Measurements from ENCODE around the gene GEMIN7. TPM values are rescaled to one million over a fixed set of nuclear protein-coding genes. Genes with fewer than 3 reads are reported as not detected.

Gene GEMIN7
- total RNA-seq, 1 experiment from 2014 or later: 34.0 TPM

GRCh38 chr19:45100201-45100600 lies 21.1 kb downstream of the GEMIN7 start:
- H3K4me1 ChIP-seq (ENCODE audit: insufficient read depth, low read length, poor library complexity, severe bottlenecking): peaks cover 31% of the 10 kb centered on the region
- CTCF ChIA-PET: no interaction called here

GRCh38 chr19:45100846-45101252 lies 21.8 kb downstream of the GEMIN7 start:
- Histone ChIP-seq H3K4me3 (ENCODE audit: low read depth, low read length, poor library complexity, severe bottlenecking) (no peak overlapping the region), H3K4me1 (ENCODE audit: insufficient read depth, low read length, poor library complexity, severe bottlenecking) (peaks cover 31% of the 10 kb centered on the region), H3K9me3 (ENCODE audit: low read depth, low read length, poor library complexity, severe bottlenecking) (no peaks in the 10 kb centered on the region), H3K36me3 (ENCODE audit: insufficient read depth, low read length, poor library complexity, severe bottlenecking) (no peaks in the 10 kb centered on the region), H3K27ac (ENCODE audit: low read depth, low read length, poor library complexity, severe bottlenecking) (no peak overlapping the region), H3K27me3 (replicated peaks; ENCODE audit: insufficient read depth, low read depth, low read length, poor library complexity) (no peaks in the 10 kb centered on the region)
- intact Hi-C loops (cut with micrococcal nuclease; ENCODE audit: unreplicated experiment): no loop called here
- POLR2A ChIA-PET (ENCODE audit: low non-redundant PET): no interaction called here
- CTCF ChIA-PET: no interaction called here
- BruUV-seq (replicated peaks): no TSS peak
- no peak for TF ChIP-seq EZH2 (IDR thresholded peaks at IDR 0.05; ENCODE audit: borderline replicate concordance, low read depth, low read length, poor library complexity, severe bottlenecking)
- TF ChIP-seq CTCF (conservative IDR thresholded peaks at IDR 0.05; ENCODE audit: low read depth, low read length): no peak
- no peak for DNase-seq (ENCODE audit: low spot score)

More at GRCh38 chr19:45100201-45100600, 21.1 kb downstream of the GEMIN7 start:
- BruUV-seq (replicated peaks): no TSS peak
- Histone ChIP-seq H3K36me3 (ENCODE audit: insufficient read depth, low read length, poor library complexity, severe bottlenecking) (no peaks in the 10 kb centered on the region), H3K9me3 (ENCODE audit: low read depth, low read length, poor library complexity, severe bottlenecking) (no peaks in the 10 kb centered on the region), H3K27ac (ENCODE audit: low read depth, low read length, poor library complexity, severe bottlenecking) (no peak overlapping the region), H3K4me3 (ENCODE audit: low read depth, low read length, poor library complexity, severe bottlenecking) (no peak overlapping the region), H3K27me3 (replicated peaks; ENCODE audit: insufficient read depth, low read depth, low read length, poor library complexity) (no peaks in the 10 kb centered on the region)
- intact Hi-C loops (cut with micrococcal nuclease; ENCODE audit: unreplicated experiment): no loop called here
- TF ChIP-seq EZH2 (IDR thresholded peaks at IDR 0.05; ENCODE audit: borderline replicate concordance, low read depth, low read length, poor library complexity, severe bottlenecking): no peak
- no peak for TF ChIP-seq CTCF (conservative IDR thresholded peaks at IDR 0.05; ENCODE audit: low read depth, low read length)
- POLR2A ChIA-PET (ENCODE audit: low non-redundant PET): no interaction called here
- DNase-seq (ENCODE audit: low spot score): no peak

GRCh38 chr19:45101806-45102205 lies 22.7 kb downstream of the GEMIN7 start:
- no TSS peak for BruUV-seq (replicated peaks)
- intact Hi-C loops (cut with micrococcal nuclease; ENCODE audit: unreplicated experiment): no loop called here
- no peak for DNase-seq (ENCODE audit: low spot score)
- ChIA-PET POLR2A (ENCODE audit: low non-redundant PET) (no interaction called here), CTCF (no interaction called here)
- TF ChIP-seq CTCF (conservative IDR thresholded peaks at IDR 0.05; ENCODE audit: low read depth, low read length) (no peak), EZH2 (IDR thresholded peaks at IDR 0.05; ENCODE audit: borderline replicate concordance, low read depth, low read length, poor library complexity, severe bottlenecking) (no peak)
- peaks cover 31% of the 10 kb centered on the region for H3K4me1 ChIP-seq (ENCODE audit: insufficient read depth, low read length, poor library complexity, severe bottlenecking)
- no peaks in the 10 kb centered on the region for H3K9me3 ChIP-seq (ENCODE audit: low read depth, low read length, poor library complexity, severe bottlenecking)
- H3K27me3 ChIP-seq (replicated peaks; ENCODE audit: insufficient read depth, low read depth, low read length, poor library complexity): no peaks in the 10 kb centered on the region
- H3K36me3 ChIP-seq (ENCODE audit: insufficient read depth, low read length, poor library complexity, severe bottlenecking): no peaks in the 10 kb centered on the region
- no peak overlapping the region for H3K27ac ChIP-seq (ENCODE audit: low read depth, low read length, poor library complexity, severe bottlenecking)
- no peak overlapping the region for H3K4me3 ChIP-seq (ENCODE audit: low read depth, low read length, poor library complexity, severe bottlenecking)

Measured in A673 (cell line).